Lower lobe of right lung (tissue), 2 donors: Measurements from ENCODE around the gene CHAF1B. TPM values are rescaled to one million over a fixed set of nuclear protein-coding genes. Genes with fewer than 3 reads are reported as not detected.
A peak's percentile ranks its signal among the peaks of the same experiment; 100 is the strongest.
"Not testable (repeated sequence)": the region's sequence is repeated elsewhere in the genome, so short reads cannot be mapped to it uniquely, and the experiment has no call there.

Experiments used
- ATAC-seq, 2 donors: fragments of 200-7000 bp; cut with Tn5 transposase; one replicate each; pipeline ENCODE4 v1.9.1; 2020 to 2022; ENCODE audit warnings: mild to moderate bottlenecking in 2 of 2, moderate library complexity in 2 of 2
- DNase-seq: peaks from one replicate; pipeline ENCODE4 v3.0.0-alpha.2; 2020
- H3K27ac ChIP-seq: fragments of 200-600 bp; one replicate; pipeline ENCODE4 v1.8.0; 2022
- H3K27me3 ChIP-seq: fragments of 200-600 bp; one replicate; pipeline ENCODE4 v1.8.0; 2022; ENCODE audit warnings: low read depth
- H3K36me3 ChIP-seq: fragments of 200-600 bp; one replicate; pipeline ENCODE4 v1.8.0; 2022; ENCODE audit warnings: mild to moderate bottlenecking
- H3K4me1 ChIP-seq: fragments of 200-600 bp; one replicate; pipeline ENCODE4 v1.8.0; 2022
- H3K4me3 ChIP-seq: fragments of 200-600 bp; one replicate; pipeline ENCODE4 v1.8.0; 2022; ENCODE audit warnings: mild to moderate bottlenecking
- H3K9me3 ChIP-seq: fragments of 200-600 bp; one replicate; pipeline ENCODE4 v1.8.0; 2022
- CTCF ChIP-seq: fragments of 200-600 bp; IDR thresholded peaks from one replicate; pipeline ENCODE4 v1.8.0; 2022; ENCODE audit warnings: antibody characterized with exemption, mild to moderate bottlenecking
- intact Hi-C: fragments of 100-400 bp; cut with DNase I; formaldehyde crosslinking; loops from one replicate; pipeline ENCODE4 v1.11.0; 2022
- long read RNA-seq: library from polyadenylated mRNA; unstranded; transcript quantifications from one replicate; pipeline ENCODE4 v2.0.0, GENCODE V29; 2021
- total RNA-seq: library from RNA; stranded (reverse); fragmentation: NEBNext Ultra II Directional; extraction: Animal tissue kit (Norgen Biotek cat#: 25700); gene quantifications from one replicate; pipeline ENCODE4 v1.2.1, GENCODE V29; 2021
- donor health status: DM: no; HTN: yes; CAD: no; lungs with severe emphysema.

Gene CHAF1B
- total RNA-seq: 1.8 TPM
- long read RNA-seq, full-length matches to known transcripts: 3 of 7 reads
- long read RNA-seq, partial matches to known transcripts: 2 of 7 reads
- long read RNA-seq, other reads (novel, unspliced or antisense): 2 of 7 reads

- H3K9me3 ChIP-seq: no peaks in the 10 kb centered on the region
- H3K4me3 ChIP-seq: peak within 1 kb of the TSS; percentile 65
- H3K27me3 ChIP-seq: no peaks in the 10 kb centered on the region
- ATAC-seq (peak; percentile 97 to 98), DNase-seq (peak; percentile 83)
- no peaks in the 10 kb centered on the region for H3K36me3 ChIP-seq
- H3K27ac ChIP-seq: peak within 1 kb of the TSS; percentile 41
- TF ChIP-seq CTCF: no peak
- peaks cover 6% of the 10 kb centered on the region for H3K4me1 ChIP-seq
- intact Hi-C loops: no loop called here
Observed at GRCh38 chr21:36385233-36386030, at the start of gene CHAF1B. TSS of gene CHAF1B (plus strand) at chr21:36385392. CDS start at chr21:36386137, 745 bp downstream.

GRCh38 chr21:36337099-36337509 is 48.1 kb upstream of the CHAF1B start:
- intact Hi-C loops: no loop called here
- ATAC-seq: no peak
- no peak overlapping the region for H3K27ac ChIP-seq
- no peaks in the 10 kb centered on the region for H3K4me1 ChIP-seq
- no peaks in the 10 kb centered on the region for H3K9me3 ChIP-seq
- TF ChIP-seq CTCF: no peak
- H3K4me3 ChIP-seq: no peak overlapping the region
- H3K27me3 ChIP-seq: no peaks in the 10 kb centered on the region
- H3K36me3 ChIP-seq: peaks cover 88% of the 10 kb centered on the region
- DNase-seq: no peak

- Histone ChIP-seq H3K9me3 (no peaks in the 10 kb centered on the region), H3K4me1 (no peaks in the 10 kb centered on the region), H3K27me3 (no peaks in the 10 kb centered on the region), H3K36me3 (peaks cover 100% of the 10 kb centered on the region), H3K4me3 (no peak overlapping the region), H3K27ac (no peak overlapping the region)
- TF ChIP-seq CTCF: no peak
- ATAC-seq (no peak), DNase-seq (no peak)
- intact Hi-C loops: no loop called here
Observed at GRCh38 chr21:36338975-36339374, 46.2 kb upstream of the CHAF1B start.

GRCh38 chr21:36342581-36342980 is 42.6 kb upstream of the CHAF1B start:
- peaks cover 100% of the 10 kb centered on the region for H3K36me3 ChIP-seq
- H3K9me3 ChIP-seq, H3K27me3 ChIP-seq, H3K4me3 ChIP-seq, ATAC-seq, H3K27ac ChIP-seq, DNase-seq, intact Hi-C loops, H3K4me1 ChIP-seq: not testable (repeated sequence)

GRCh38 chr21:36344931-36345330 is 40.3 kb upstream of the CHAF1B start:
- H3K27ac ChIP-seq: no peak overlapping the region
- no peaks in the 10 kb centered on the region for H3K9me3 ChIP-seq
- no peak for TF ChIP-seq CTCF
- no peaks in the 10 kb centered on the region for H3K4me1 ChIP-seq
- no peaks in the 10 kb centered on the region for H3K27me3 ChIP-seq
- peaks cover 99% of the 10 kb centered on the region for H3K36me3 ChIP-seq
- intact Hi-C loops: no loop called here
- H3K4me3 ChIP-seq: no peak overlapping the region
- ATAC-seq (no peak), DNase-seq (no peak)

GRCh38 chr21:36347278-36347961 is 37.8 kb upstream of the CHAF1B start:
- H3K27me3 ChIP-seq: no peaks in the 10 kb centered on the region
- no peak overlapping the region for H3K27ac ChIP-seq
- H3K4me1 ChIP-seq: no peaks in the 10 kb centered on the region
- no peak overlapping the region for H3K4me3 ChIP-seq
- no peak for TF ChIP-seq CTCF
- no peaks in the 10 kb centered on the region for H3K9me3 ChIP-seq
- no peak for ATAC-seq
- peaks cover 99% of the 10 kb centered on the region for H3K36me3 ChIP-seq
- no peak for DNase-seq
- intact Hi-C loops: no loop called here
